HepG2 (cell line): ENCODE data around the gene SRXN1. TPM values are rescaled to one million over a fixed set of nuclear protein-coding genes. Genes with fewer than 3 reads are reported as not detected.

Source experiments
- GTF3A ChIP-seq: sonication (generic); formaldehyde crosslinking; conservative IDR thresholded peaks from 2 replicates; pipeline ENCODE4 v1.4.0; 2020; ENCODE audit warnings: mild to moderate bottlenecking, missing genetic modification reagents
- HHEX ChIP-seq: IDR thresholded peaks from 2 replicates; pipeline ENCODE4 v1.6.1; 2016; ENCODE audit warnings: control low read depth
- HOMEZ ChIP-seq: IDR thresholded peaks from 2 replicates; pipeline ENCODE4 v1.6.1; 2016; ENCODE audit warnings: low read depth
- KDM1A ChIP-seq: IDR thresholded peaks from 2 replicates; pipeline ENCODE4 v1.6.1; 2016; ENCODE audit warnings: missing compliant biosample characterization
- MED1 ChIP-seq: sonication (generic); formaldehyde crosslinking; IDR thresholded peaks from 2 replicates; pipeline ENCODE4 v1.4.0; 2020; ENCODE audit warnings: missing genetic modification reagents
- MIER2 ChIP-seq: IDR thresholded peaks from 2 replicates; pipeline ENCODE4 v1.6.1; 2016; ENCODE audit warnings: missing biosample characterization, missing genetic modification reagents
- ZBTB33 ChIP-seq: sonication (generic); formaldehyde crosslinking; IDR thresholded peaks from 2 replicates; pipeline ENCODE4 v1.4.0; 2020; ENCODE audit warnings: missing genetic modification reagents
- ZBTB46 ChIP-seq: sonication (generic); formaldehyde crosslinking; IDR thresholded peaks from 2 replicates; pipeline ENCODE4 v1.4.0; 2020; ENCODE audit warnings: mild to moderate bottlenecking, missing genetic modification reagents, borderline replicate concordance
- ZBTB7A ChIP-seq: sonication (generic); formaldehyde crosslinking; IDR thresholded peaks from 2 replicates; pipeline ENCODE4 v1.8.0; 2022; ENCODE audit warnings: mild to moderate bottlenecking, missing genetic modification reagents
- ZFP41 ChIP-seq: sonication (generic); formaldehyde crosslinking; IDR thresholded peaks from 2 replicates; pipeline ENCODE4 v1.4.0; 2020; ENCODE audit warnings: mild to moderate bottlenecking, missing genetic modification reagents, borderline replicate concordance
- ZFP82 ChIP-seq: sonication (generic); formaldehyde crosslinking; IDR thresholded peaks from 2 replicates; pipeline ENCODE4 v1.5.1; 2020; ENCODE audit warnings: mild to moderate bottlenecking, missing genetic modification reagents, borderline replicate concordance
- ZNF3 ChIP-seq: IDR thresholded peaks from 2 replicates; pipeline ENCODE4 v1.7.0; 2017; ENCODE audit warnings: inconsistent platforms
- ZNF331 ChIP-seq: sonication (generic); formaldehyde crosslinking; IDR thresholded peaks from 2 replicates; pipeline ENCODE4 v1.4.0; 2020; ENCODE audit warnings: missing genetic modification reagents
- ZNF557 ChIP-seq: sonication (generic); formaldehyde crosslinking; IDR thresholded peaks from 2 replicates; pipeline ENCODE4 v1.4.0; 2020; ENCODE audit warnings: missing genetic modification reagents
- ZNF691 ChIP-seq: sonication (generic); formaldehyde crosslinking; IDR thresholded peaks from 2 replicates; pipeline ENCODE4 v1.4.0; 2020; ENCODE audit warnings: missing genetic modification reagents, low read depth, mild to moderate bottlenecking, borderline replicate concordance
- polyA plus RNA-seq, 8 experiments: library from polyadenylated mRNA; depleted of rRNA in 3 of 8; stranded (reverse) in 7 of 8; unstranded in 1 of 8; fragments of >200 nt; fragmentation: Illumina TruSeq in 4 of 8; extraction: Trizol in 4 of 8; gene quantifications; 2 replicates each; pipeline versions ENCODE4 v1.2.1 to v1.2.3, GENCODE V29; 2011 to 2016; ENCODE audit warnings: low read depth in 4 of 8, missing spikeins in 1 of 8, mixed read lengths in 1 of 8; ENCODE audit not compliant: insufficient read depth in 1 of 8
- total RNA-seq, 5 experiments: library from RNA; depleted of rRNA; stranded (reverse); fragments of >200 nt; fragmentation: Illumina TruSeq; extraction: Trizol; gene quantifications; 2 replicates each; pipeline ENCODE4 v1.2.3, GENCODE V29; 2016; ENCODE audit warnings: low read depth in 1 of 5
- TF ChIP-seq, protein P1 (sequence below): sonication (generic); formaldehyde crosslinking; IDR thresholded peaks from 2 replicates; pipeline ENCODE4 v1.5.0; 2020; ENCODE audit warnings: missing genetic modification reagents
- TF ChIP-seq, protein P2 (sequence below): sonication (generic); formaldehyde crosslinking; IDR thresholded peaks from 2 replicates; pipeline ENCODE4 v1.5.0; 2020; ENCODE audit warnings: missing genetic modification reagents
- TF ChIP-seq, protein P3 (sequence below): IDR thresholded peaks from 2 replicates; pipeline ENCODE4 v1.6.1; 2016; ENCODE audit warnings: missing biosample characterization, missing genetic modification reagents, low read depth

SRXN1 gene
- total and polyA plus RNA-seq, 2 of the 13 experiments (the other 11 are each of a cell fraction or from before 2014, with no cell fraction given) = 29.9 to 87.7 TPM

- TF ChIP-seq ZFP82 (CRISPR knock-in tag) (no peak), ZNF331 (CRISPR knock-in tag) (no peak; the same call in 1 of the 2 replicates), HHEX (CRISPR knock-in tag) (no peak), ZNF3 (CRISPR knock-in tag) (no peak), ZNF691 (CRISPR knock-in tag) (peak; percentile 46; the same call in 1 of the 2 replicates), HOMEZ (CRISPR knock-in tag) (no peak), KDM1A (CRISPR knock-in tag) (no peak; the same call in 1 of the 2 replicates), ZFP41 (CRISPR knock-in tag) (no peak), GTF3A (CRISPR knock-in tag) (no peak), MIER2 (no peak), ZNF557 (0 out of 2 replicates have a peak, but pooled peaks have one; percentile 49), MED1 (CRISPR knock-in tag) (peak; percentile 65), ZBTB7A (CRISPR knock-in tag) (peak; percentile 99), ZBTB33 (CRISPR knock-in tag) (no peak), ZBTB46 (CRISPR knock-in tag) (no peak)
- TF ChIP-seq, protein P1, sequence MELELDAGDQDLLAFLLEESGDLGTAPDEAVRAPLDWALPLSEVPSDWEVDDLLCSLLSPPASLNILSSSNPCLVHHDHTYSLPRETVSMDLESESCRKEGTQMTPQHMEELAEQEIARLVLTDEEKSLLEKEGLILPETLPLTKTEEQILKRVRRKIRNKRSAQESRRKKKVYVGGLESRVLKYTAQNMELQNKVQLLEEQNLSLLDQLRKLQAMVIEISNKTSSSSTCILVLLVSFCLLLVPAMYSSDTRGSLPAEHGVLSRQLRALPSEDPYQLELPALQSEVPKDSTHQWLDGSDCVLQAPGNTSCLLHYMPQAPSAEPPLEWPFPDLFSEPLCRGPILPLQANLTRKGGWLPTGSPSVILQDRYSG (CRISPR knock-in tag) = no peak
- TF ChIP-seq, protein P2, sequence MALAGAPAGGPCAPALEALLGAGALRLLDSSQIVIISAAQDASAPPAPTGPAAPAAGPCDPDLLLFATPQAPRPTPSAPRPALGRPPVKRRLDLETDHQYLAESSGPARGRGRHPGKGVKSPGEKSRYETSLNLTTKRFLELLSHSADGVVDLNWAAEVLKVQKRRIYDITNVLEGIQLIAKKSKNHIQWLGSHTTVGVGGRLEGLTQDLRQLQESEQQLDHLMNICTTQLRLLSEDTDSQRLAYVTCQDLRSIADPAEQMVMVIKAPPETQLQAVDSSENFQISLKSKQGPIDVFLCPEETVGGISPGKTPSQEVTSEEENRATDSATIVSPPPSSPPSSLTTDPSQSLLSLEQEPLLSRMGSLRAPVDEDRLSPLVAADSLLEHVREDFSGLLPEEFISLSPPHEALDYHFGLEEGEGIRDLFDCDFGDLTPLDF (CRISPR knock-in tag) = peak; percentile 58; the same call in 1 of the 2 replicates
- TF ChIP-seq, protein P3, sequence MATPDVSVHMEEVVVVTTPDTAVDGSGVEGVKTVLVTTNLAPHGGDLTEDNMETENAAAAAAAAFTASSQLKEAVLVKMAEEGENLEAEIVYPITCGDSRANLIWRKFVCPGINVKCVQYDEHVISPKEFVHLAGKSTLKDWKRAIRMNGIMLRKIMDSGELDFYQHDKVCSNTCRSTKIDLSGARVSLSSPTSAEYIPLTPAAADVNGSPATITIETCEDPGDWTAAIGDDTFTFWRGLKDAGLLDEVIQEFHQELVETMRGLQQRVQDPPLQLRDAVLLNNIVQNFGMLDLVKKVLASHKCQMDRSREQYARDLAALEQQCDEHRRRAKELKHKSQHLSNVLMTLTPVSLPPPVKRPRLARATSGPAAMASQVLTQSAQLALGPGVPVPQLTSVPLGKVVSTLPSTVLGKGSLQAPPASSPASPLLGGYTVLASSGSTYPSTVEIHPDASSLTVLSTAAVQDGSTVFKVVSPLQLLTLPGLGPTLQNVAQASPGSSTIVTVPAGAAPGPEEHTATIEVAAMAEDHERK (CRISPR knock-in tag) = no peak
Measured at GRCh38 chr20:642398-643174, 10.4 kb downstream of the SRXN1 start (continued).
